OCI-LY7 (cell line): ENCODE results near the gene MOB3A. TPM values are rescaled to one million over a fixed set of nuclear protein-coding genes. Genes with fewer than 3 reads are reported as not detected.

ENCODE experiments used
- BruUV-seq: library from RNA; stranded (reverse); fragments of 400-500 nt; replicated peaks from 2 replicates; lab custom pipeline; 2021; lab: Mats Ljungman, UMichigan
- CTCF ChIA-PET: fragments of 300-600 bp; sonication (Branson Sonifier 250); formaldehyde crosslinking; loops from one replicate; lab custom pipeline; 2022; ENCODE audit warnings: antibody characterized with exemption; ENCODE audit not compliant: unreplicated experiment; lab: Charles Lee
- POLR2A ChIA-PET: fragments of 300-600 bp; sonication (Branson Sonifier 250); formaldehyde crosslinking; loops from one replicate; lab custom pipeline; 2022; ENCODE audit warnings: antibody characterized with exemption; lab: Charles Lee
- DNase-seq: peaks from one replicate; pipeline ENCODE4 v3.0.0-alpha.2; 2015; ENCODE audit warnings: low spot score
- H2AFZ ChIP-seq: fragments of 200-600 bp; sonication (generic), shearing (Covaris generic); 2 replicates; pipeline ENCODE4 v1.6.1; 2014; ENCODE audit warnings: mild to moderate bottlenecking, antibody characterized with exemption, low read length, moderate library complexity
- H3K27ac ChIP-seq: fragments of 200-600 bp; sonication (generic); 2 replicates; pipeline ENCODE4 v1.5.1; 2014; ENCODE audit warnings: mixed run types, low read depth, mild to moderate bottlenecking, moderate library complexity, low read length, inconsistent platforms; ENCODE audit not compliant: poor library complexity, severe bottlenecking
- H3K36me3 ChIP-seq: fragments of 200-600 bp; sonication (generic); 2 replicates; pipeline ENCODE4 v1.6.1; 2014; ENCODE audit warnings: mild to moderate bottlenecking, antibody characterized with exemption, low read length, moderate library complexity, mixed read lengths; ENCODE audit not compliant: insufficient read depth
- H3K4me1 ChIP-seq: fragments of 200-600 bp; sonication (generic); 2 replicates; pipeline ENCODE4 v1.5.1; 2014; ENCODE audit warnings: mild to moderate bottlenecking, low read length; ENCODE audit not compliant: insufficient read depth, poor library complexity, severe bottlenecking
- H3K4me2 ChIP-seq: fragments of 200-600 bp; sonication (generic); 2 replicates; pipeline ENCODE4 v1.6.1; 2014; ENCODE audit warnings: mild to moderate bottlenecking, low read length
- H3K4me3 ChIP-seq: fragments of 200-600 bp; sonication (generic); 2 replicates; pipeline ENCODE4 v1.5.1; 2014; ENCODE audit warnings: mild to moderate bottlenecking, low read depth, low read length; ENCODE audit not compliant: poor library complexity, severe bottlenecking
- H3K79me2 ChIP-seq: fragments of 200-600 bp; sonication (generic); 2 replicates; pipeline ENCODE4 v1.6.1; 2016; ENCODE audit warnings: low read depth, mild to moderate bottlenecking, low read length, moderate library complexity, mixed read lengths; ENCODE audit not compliant: insufficient read depth
- H3K9me2 ChIP-seq: fragments of 200-600 bp; sonication (generic); 2 replicates; pipeline ENCODE4 v1.6.1; 2016; ENCODE audit warnings: mild to moderate bottlenecking, low read length, mixed read lengths; ENCODE audit not compliant: insufficient read depth
- H3K9me3 ChIP-seq: fragments of 200-600 bp; sonication (generic); 2 replicates; pipeline ENCODE4 v1.6.1; 2014; ENCODE audit warnings: mild to moderate bottlenecking, mixed run types, low read length, mixed read lengths
- H4K20me1 ChIP-seq: fragments of 200-600 bp; sonication (generic); 2 replicates; pipeline ENCODE4 v1.6.1; 2014; ENCODE audit warnings: mild to moderate bottlenecking, antibody characterized with exemption, low read length, moderate library complexity, mixed read lengths; ENCODE audit not compliant: insufficient read depth
- CTCF ChIP-seq: fragments of 200-600 bp; sonication (generic); conservative IDR thresholded peaks from 2 replicates; pipeline ENCODE4 v1.5.1; 2014; ENCODE audit warnings: mild to moderate bottlenecking, antibody characterized with exemption, low read length, moderate library complexity, mixed read lengths
- EZH2phosphoT487 ChIP-seq: fragments of 200-600 bp; sonication (generic); IDR thresholded peaks from 2 replicates; pipeline ENCODE4 v1.6.1; 2018; ENCODE audit warnings: low read depth, borderline replicate concordance, mild to moderate bottlenecking, mixed run types, antibody characterized with exemption, low read length, moderate library complexity, mixed read lengths
- intact Hi-C: fragments of 100-400 bp; cut with micrococcal nuclease; formaldehyde crosslinking; loops from one replicate; pipeline ENCODE4 v1.10.0; 2022; ENCODE audit not compliant: unreplicated experiment
- total RNA-seq, 2 experiments: library from RNA; depleted of rRNA in 1 of 2; stranded (reverse); fragments of >200 nt in 1 of 2; shearing (Covaris generic) in 1 of 2; gene quantifications; 2 replicates each; pipeline ENCODE4 v1.2.3, GENCODE V29; 2014 to 2022

MOB3A gene
- total RNA-seq, 2 experiments from 2014 or later: 54.6 to 111 TPM

- no TSS peak for BruUV-seq
- DNase-seq: no peak
- Histone ChIP-seq H3K4me1 (peaks cover 33% of the 10 kb centered on the region), H2AFZ (no peak overlapping the region), H3K4me3 (no peak overlapping the region), H3K36me3 (peaks cover 57% of the 10 kb centered on the region), H3K9me2 (no peaks in the 10 kb centered on the region), H3K79me2 (0 out of 2 replicates have a peak, but pooled peaks cover 4% of the 10 kb centered on the region), H3K27ac (no peak overlapping the region), H4K20me1 (no peaks in the 10 kb centered on the region), H3K4me2 (no peak overlapping the region), H3K9me3 (no peaks in the 10 kb centered on the region)
- intact Hi-C loops: no loop called here
- POLR2A ChIA-PET: no interaction called here
- CTCF ChIA-PET: no interaction called here
- TF ChIP-seq EZH2phosphoT487: no peak
- TF ChIP-seq CTCF: no peak
Observed at GRCh38 chr19:2039089-2039958, 56.8 kb downstream of the MOB3A start.

- intact Hi-C loops: no loop called here
- no peak overlapping the region for H3K27ac ChIP-seq
- POLR2A ChIA-PET: no interaction called here
- no peak overlapping the region for H3K4me2 ChIP-seq
- H4K20me1 ChIP-seq: no peaks in the 10 kb centered on the region
- H3K36me3 ChIP-seq: peaks cover 57% of the 10 kb centered on the region
- TF ChIP-seq EZH2phosphoT487: no peak
- no peak for TF ChIP-seq CTCF
- CTCF ChIA-PET: no interaction called here
- H2AFZ ChIP-seq: no peak overlapping the region
- no TSS peak for BruUV-seq
- 0 out of 2 replicates have a peak, but pooled peaks cover 4% of the 10 kb centered on the region for H3K79me2 ChIP-seq
- peaks cover 28% of the 10 kb centered on the region for H3K4me1 ChIP-seq
- H3K4me3 ChIP-seq: no peak overlapping the region
- no peak for DNase-seq
- H3K9me3 ChIP-seq: no peaks in the 10 kb centered on the region
- H3K9me2 ChIP-seq: no peaks in the 10 kb centered on the region
Observed at GRCh38 chr19:2038284-2039088, 57.6 kb downstream of the MOB3A start.
